ENCODE measurements around the gene WDR11.
A peak's percentile ranks its signal among the peaks of the same experiment; 100 is the strongest.
"Not testable (repeated sequence)": the region's sequence is repeated elsewhere in the genome, so short reads cannot be mapped to it uniquely, and the experiment has no call there.

WDR11 gene

DNA sequence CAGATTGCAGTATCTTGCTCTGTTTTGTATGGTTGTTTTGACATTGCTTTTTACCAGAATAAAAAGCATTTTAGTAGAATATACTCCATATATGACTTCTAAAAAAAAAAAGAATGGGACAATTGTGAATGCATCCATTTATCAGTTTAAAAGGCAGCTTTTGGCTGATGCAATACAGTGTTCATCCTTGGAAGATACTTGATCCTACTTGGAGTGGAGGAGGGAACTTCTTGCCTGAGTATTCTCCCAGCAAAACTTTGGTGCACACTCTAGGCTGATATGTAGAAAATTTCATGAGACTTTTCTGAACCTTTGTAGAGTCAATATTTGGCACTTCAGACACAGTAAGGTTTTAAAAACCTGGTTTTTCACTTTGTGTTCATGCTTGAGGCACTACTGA, 40.2 kb downstream of the WDR11 start:
- no peak overlapping the region for H3K4me3 ChIP-seq (replicated peaks; ENCODE audit: low read depth, low read length)
- DNase-seq (ENCODE audit: low read depth): peak; percentile 6
- TF ChIP-seq, protein P1, sequence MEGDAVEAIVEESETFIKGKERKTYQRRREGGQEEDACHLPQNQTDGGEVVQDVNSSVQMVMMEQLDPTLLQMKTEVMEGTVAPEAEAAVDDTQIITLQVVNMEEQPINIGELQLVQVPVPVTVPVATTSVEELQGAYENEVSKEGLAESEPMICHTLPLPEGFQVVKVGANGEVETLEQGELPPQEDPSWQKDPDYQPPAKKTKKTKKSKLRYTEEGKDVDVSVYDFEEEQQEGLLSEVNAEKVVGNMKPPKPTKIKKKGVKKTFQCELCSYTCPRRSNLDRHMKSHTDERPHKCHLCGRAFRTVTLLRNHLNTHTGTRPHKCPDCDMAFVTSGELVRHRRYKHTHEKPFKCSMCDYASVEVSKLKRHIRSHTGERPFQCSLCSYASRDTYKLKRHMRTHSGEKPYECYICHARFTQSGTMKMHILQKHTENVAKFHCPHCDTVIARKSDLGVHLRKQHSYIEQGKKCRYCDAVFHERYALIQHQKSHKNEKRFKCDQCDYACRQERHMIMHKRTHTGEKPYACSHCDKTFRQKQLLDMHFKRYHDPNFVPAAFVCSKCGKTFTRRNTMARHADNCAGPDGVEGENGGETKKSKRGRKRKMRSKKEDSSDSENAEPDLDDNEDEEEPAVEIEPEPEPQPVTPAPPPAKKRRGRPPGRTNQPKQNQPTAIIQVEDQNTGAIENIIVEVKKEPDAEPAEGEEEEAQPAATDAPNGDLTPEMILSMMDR (IDR thresholded peaks at IDR 0.05; ENCODE audit: low read length, missing control alignments): no peak

DNA sequence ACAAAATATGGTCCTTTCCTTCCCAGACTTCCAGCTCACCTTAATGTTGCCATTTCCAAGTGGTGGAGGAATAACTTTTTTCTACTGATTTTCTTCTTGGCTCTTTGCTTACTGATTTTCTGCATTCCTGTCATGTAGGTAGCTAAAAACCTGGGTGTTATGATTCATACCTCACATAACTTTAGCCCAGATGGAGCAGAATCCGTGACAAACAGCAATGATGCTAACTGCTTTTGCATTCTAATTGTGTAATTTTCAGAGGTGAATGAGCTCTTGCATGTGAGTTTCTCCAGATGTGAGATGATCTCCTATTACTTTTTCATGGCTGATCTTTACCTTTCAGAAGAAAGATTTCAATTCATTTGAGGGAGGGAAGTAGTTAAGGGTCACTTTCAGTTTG, 43.4 kb downstream of the WDR11 start:
- DNase-seq (ENCODE audit: low read depth): no peak
- TF ChIP-seq, protein P1 (IDR thresholded peaks at IDR 0.05; ENCODE audit: low read length, missing control alignments): no peak
- H3K4me3 ChIP-seq (replicated peaks; ENCODE audit: low read depth, low read length): no peak overlapping the region

- peak; percentile 2 for DNase-seq (ENCODE audit: low read depth)
- H3K4me3 ChIP-seq (replicated peaks; ENCODE audit: low read depth, low read length): no peak overlapping the region
- TF ChIP-seq, protein P1 (IDR thresholded peaks at IDR 0.05; ENCODE audit: low read length, missing control alignments): no peak
Measured at GRCh38 chr10:120897343-120897742, 46.2 kb downstream of the WDR11 start.

DNA sequence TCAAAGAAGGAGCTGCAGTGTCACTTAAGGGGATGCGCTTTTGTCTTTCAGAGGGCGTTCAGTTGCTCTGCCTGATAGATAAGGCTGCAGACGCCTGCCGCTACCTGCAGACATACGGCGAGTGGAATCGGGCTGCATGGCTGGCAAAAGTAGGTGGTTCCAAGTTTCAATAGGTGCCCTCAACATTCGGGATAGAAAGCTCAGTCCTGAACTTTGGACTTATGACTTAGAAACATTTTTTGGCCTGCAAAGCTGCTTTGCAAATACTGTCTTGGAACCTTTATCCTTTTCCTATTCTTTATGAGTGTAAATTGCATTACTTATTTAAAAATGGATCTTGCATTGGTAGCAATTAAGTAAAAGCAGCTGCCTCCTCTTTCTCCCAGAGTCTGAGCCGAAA, 54.1 kb downstream of the WDR11 start:
- DNase-seq (ENCODE audit: low read depth): no peak
- TF ChIP-seq, protein P1 (IDR thresholded peaks at IDR 0.05; ENCODE audit: low read length, missing control alignments): no peak
- H3K4me3 ChIP-seq (replicated peaks; ENCODE audit: low read depth, low read length): no peak overlapping the region

- no peak overlapping the region for H3K4me3 ChIP-seq (replicated peaks; ENCODE audit: low read depth, low read length)
- TF ChIP-seq, protein P1 (IDR thresholded peaks at IDR 0.05; ENCODE audit: low read length, missing control alignments): no peak
- DNase-seq (ENCODE audit: low read depth): no peak
Measured at GRCh38 chr10:120917521-120918250, 66.5 kb downstream of the WDR11 start.

- not testable (repeated sequence) for DNase-seq (ENCODE audit: low read depth); H3K4me3 ChIP-seq (replicated peaks; ENCODE audit: low read depth, low read length)
Measured at GRCh38 chr10:120923886-120924285, 72.7 kb downstream of the WDR11 start.

GRCh38 chr10:120926611-120927010, 75.4 kb downstream of the WDR11 start:
- TF ChIP-seq, protein P1 (IDR thresholded peaks at IDR 0.05; ENCODE audit: low read length, missing control alignments): no peak
- no peak for DNase-seq (ENCODE audit: low read depth)
- H3K4me3 ChIP-seq (replicated peaks; ENCODE audit: low read depth, low read length): no peak overlapping the region
